ENCODE data around the gene PML. TPM values are rescaled to one million over a fixed set of nuclear protein-coding genes. Genes with fewer than 3 reads are reported as not detected.
"Not testable (repeated sequence)": the region's sequence is repeated elsewhere in the genome, so short reads cannot be mapped to it uniquely, and the experiment has no call there.

The PML gene
- total RNA-seq, 1 donor from 2014 or later, result 30.6 TPM

DNA sequence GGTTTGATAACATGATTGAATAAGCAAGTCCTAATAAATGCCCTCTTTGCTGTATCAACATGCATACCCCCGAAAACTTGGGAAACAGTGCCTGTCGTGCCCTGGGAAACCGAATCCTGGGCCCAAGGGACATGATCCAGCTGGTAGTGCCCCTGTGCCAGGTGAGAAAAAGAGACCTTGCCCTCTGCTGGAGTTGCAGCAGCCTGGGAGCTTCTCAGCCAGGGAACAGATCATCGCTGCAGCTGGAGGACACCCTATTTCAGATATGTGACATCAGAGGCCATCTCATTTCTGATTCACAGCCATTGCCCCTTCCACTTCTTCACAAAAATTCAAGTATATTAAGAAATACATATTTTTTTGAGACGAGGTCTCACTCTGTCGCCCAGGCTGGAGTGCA is 34.7 kb upstream of the PML start:
- Mint-ChIP-seq H3K27me3 (ENCODE audit: low read depth) (no peaks in the 10 kb centered on the region), H3K4me3 (no peak overlapping the region), H3K27ac (ENCODE audit: unreplicated experiment) (no peak overlapping the region), H3K4me1 (peaks cover 3% of the 10 kb centered on the region), H3K36me3 (ENCODE audit: low read depth) (no peaks in the 10 kb centered on the region), H3K9me3 (no peaks in the 10 kb centered on the region)
- TF ChIP-seq, protein P1, sequence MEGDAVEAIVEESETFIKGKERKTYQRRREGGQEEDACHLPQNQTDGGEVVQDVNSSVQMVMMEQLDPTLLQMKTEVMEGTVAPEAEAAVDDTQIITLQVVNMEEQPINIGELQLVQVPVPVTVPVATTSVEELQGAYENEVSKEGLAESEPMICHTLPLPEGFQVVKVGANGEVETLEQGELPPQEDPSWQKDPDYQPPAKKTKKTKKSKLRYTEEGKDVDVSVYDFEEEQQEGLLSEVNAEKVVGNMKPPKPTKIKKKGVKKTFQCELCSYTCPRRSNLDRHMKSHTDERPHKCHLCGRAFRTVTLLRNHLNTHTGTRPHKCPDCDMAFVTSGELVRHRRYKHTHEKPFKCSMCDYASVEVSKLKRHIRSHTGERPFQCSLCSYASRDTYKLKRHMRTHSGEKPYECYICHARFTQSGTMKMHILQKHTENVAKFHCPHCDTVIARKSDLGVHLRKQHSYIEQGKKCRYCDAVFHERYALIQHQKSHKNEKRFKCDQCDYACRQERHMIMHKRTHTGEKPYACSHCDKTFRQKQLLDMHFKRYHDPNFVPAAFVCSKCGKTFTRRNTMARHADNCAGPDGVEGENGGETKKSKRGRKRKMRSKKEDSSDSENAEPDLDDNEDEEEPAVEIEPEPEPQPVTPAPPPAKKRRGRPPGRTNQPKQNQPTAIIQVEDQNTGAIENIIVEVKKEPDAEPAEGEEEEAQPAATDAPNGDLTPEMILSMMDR (conservative IDR thresholded peaks at IDR 0.05), result no peak
- no peak for DNase-seq (ENCODE audit: low read depth, low spot score)

DNA sequence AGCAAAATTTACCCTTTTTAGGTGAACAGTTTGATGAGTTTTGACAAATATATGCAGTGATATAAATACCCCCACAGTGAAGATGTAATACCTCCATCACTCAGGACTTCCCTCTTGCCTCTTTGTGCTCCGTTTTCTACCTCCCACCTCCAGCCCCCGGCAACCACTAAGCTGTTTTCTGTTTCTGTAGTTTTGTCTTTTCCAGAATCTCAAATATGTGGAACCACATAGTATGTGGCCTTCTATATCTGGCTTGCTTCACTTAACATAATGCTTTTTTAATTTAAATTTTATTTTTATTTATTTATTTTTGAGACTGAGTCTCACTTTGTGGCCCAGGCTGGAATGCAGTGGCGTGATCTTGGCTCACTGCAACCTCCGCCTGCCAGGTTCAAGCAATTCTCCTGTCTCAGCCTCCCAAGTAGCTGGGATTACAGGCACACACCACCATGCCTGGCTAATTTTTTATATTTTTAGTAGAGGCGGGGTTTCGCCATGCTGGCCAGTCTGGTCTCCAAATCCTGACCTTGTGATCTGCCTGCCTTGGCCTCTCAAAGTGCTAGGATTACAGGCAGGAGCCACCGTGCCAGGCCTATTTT is 33.9 kb upstream of the PML start:
- H3K27ac Mint-ChIP-seq (ENCODE audit: unreplicated experiment); H3K36me3 Mint-ChIP-seq (ENCODE audit: low read depth); H3K4me3 Mint-ChIP-seq; DNase-seq (ENCODE audit: low read depth, low spot score); H3K27me3 Mint-ChIP-seq (ENCODE audit: low read depth); H3K9me3 Mint-ChIP-seq: not testable (repeated sequence)
- peaks cover 10% of the 10 kb centered on the region for H3K4me1 Mint-ChIP-seq

DNA sequence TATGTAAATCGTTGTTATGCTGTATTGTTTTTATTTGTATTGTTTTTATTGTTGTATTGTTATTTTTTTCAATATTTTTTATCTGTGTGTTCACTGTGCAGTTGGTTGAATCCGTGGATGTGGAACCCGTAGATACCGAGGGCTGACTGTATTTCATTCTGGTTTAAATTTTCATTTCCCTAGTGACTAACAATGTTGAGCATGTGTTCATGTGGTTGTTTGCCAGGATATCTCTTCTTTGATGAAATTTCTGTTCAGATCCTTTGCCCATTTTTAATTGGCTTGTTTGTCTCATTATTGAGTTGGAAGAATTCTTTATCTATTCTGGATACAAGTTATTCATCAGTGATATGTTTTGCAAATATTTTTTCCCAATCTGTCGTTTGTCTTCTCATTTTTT is 32.1 kb upstream of the PML start:
- no peak overlapping the region for H3K4me3 Mint-ChIP-seq
- TF ChIP-seq, protein P1 (conservative IDR thresholded peaks at IDR 0.05), result no peak
- no peak for DNase-seq (ENCODE audit: low read depth, low spot score)
- H3K27ac Mint-ChIP-seq (ENCODE audit: unreplicated experiment), result no peak overlapping the region
- peaks cover 22% of the 10 kb centered on the region for H3K4me1 Mint-ChIP-seq
- H3K36me3 Mint-ChIP-seq (ENCODE audit: low read depth), result no peaks in the 10 kb centered on the region
- H3K27me3 Mint-ChIP-seq (ENCODE audit: low read depth), result no peaks in the 10 kb centered on the region
- no peaks in the 10 kb centered on the region for H3K9me3 Mint-ChIP-seq

DNA sequence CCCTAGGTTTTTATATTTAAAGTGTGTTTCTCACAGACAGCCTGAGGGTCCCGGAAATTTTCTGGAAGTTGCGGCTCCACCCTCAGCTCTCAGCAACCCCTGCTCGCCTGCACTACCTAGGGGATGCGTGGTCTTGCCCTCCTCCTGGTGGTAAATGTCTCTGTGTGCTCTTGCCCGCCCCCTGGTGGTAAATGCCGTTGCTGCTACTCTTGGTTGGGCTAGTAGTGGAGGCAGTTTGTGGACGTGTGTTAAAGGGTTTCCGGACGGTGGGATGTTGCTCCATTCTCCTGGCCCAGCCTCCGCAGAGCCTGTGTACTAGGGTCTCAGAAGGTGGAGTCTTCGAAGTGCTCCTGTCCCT is 29.8 kb upstream of the PML start:
- H3K36me3 Mint-ChIP-seq (ENCODE audit: low read depth), result no peaks in the 10 kb centered on the region
- TF ChIP-seq, protein P1 (conservative IDR thresholded peaks at IDR 0.05), result peak; percentile 91
- H3K4me1 Mint-ChIP-seq, result peaks cover 22% of the 10 kb centered on the region
- peak; percentile 90 for DNase-seq (ENCODE audit: low read depth, low spot score)
- peak overlapping the region; percentile 30 for H3K27ac Mint-ChIP-seq (ENCODE audit: unreplicated experiment)
- no peaks in the 10 kb centered on the region for H3K9me3 Mint-ChIP-seq
- no peak overlapping the region for H3K4me3 Mint-ChIP-seq
- no peaks in the 10 kb centered on the region for H3K27me3 Mint-ChIP-seq (ENCODE audit: low read depth)

DNA sequence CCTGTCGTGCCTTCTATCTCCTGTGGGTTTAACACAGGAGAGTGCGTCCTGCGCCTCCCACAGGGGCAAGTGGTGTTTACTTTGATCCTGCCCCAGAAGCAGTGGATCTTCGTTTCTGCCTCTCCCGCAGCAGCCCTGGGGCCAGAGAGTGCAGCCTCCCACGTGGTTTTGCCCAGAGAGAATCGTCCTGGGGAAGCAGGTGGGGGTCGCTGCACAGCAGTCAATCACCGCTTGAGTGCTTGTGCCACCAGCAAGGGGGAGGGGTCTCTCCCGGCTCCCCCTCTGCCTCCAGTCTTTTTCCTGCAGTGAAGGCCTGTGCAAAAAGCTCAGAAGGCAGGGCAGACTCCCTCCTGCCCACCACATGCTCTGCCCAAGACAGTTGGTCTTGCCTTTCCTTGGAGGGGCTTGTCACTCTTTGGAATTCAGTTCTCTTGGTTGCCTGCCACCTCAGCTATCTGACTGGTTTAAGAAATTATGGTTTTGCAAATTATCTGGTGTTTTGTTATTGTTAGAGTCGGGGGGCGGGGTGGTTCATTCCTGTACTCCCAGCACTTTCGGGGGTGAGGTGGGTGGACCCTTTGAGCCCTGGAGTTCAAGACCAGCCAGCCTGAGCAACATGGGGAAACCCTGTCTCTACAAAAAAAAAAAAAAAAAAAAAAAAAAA is 29.3 kb upstream of the PML start:
- H3K36me3 Mint-ChIP-seq (ENCODE audit: low read depth), result no peaks in the 10 kb centered on the region
- no peaks in the 10 kb centered on the region for H3K9me3 Mint-ChIP-seq
- H3K27ac Mint-ChIP-seq (ENCODE audit: unreplicated experiment), result peak overlapping the region; percentile 30
- TF ChIP-seq, protein P1 (conservative IDR thresholded peaks at IDR 0.05), result peak; percentile 31
- no peak for DNase-seq (ENCODE audit: low read depth, low spot score)
- H3K4me3 Mint-ChIP-seq, result no peak overlapping the region
- H3K4me1 Mint-ChIP-seq, result peaks cover 22% of the 10 kb centered on the region
- H3K27me3 Mint-ChIP-seq (ENCODE audit: low read depth), result no peaks in the 10 kb centered on the region

DNA sequence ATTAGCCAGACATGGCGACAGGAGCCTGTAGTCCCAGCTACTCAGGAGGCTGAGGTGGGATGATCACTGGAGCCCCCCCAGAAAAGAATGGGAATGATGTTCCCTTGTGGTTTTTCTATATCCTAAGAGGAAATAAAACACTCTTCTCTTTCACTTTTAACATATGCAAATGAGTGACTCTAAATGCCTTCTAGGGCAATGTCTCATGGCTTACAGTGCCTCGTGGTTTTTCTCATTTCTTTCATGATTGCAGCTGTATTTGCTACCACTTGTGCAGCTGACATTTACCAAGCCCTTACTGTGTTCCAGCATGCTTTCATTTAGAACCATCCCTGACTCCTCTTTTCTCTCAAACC is 28.8 kb upstream of the PML start:
- Mint-ChIP-seq H3K4me1 (peaks cover 22% of the 10 kb centered on the region), H3K4me3 (no peak overlapping the region), H3K36me3 (ENCODE audit: low read depth) (no peaks in the 10 kb centered on the region), H3K27me3 (ENCODE audit: low read depth) (no peaks in the 10 kb centered on the region), H3K9me3 (no peaks in the 10 kb centered on the region), H3K27ac (ENCODE audit: unreplicated experiment) (no peak overlapping the region)
- TF ChIP-seq, protein P1 (conservative IDR thresholded peaks at IDR 0.05), result no peak
- no peak for DNase-seq (ENCODE audit: low read depth, low spot score)
